ENCODE measurements around the gene GRIN2A. TPM values are rescaled to one million over a fixed set of nuclear protein-coding genes. Genes with fewer than 3 reads are reported as not detected.

The GRIN2A gene
- total and polyA plus RNA-seq, 2 of the 8 experiments (the other 6 are each of a cell fraction or from before 2014, with no cell fraction given), result 0.18 to 1.8 TPM

- H3K79me2 ChIP-seq (ENCODE audit: control insufficient read depth in 1 of 2, insufficient read depth in 2 of 2, low read length in 2 of 2), result no peaks in the 10 kb centered on the region
- CTCF ChIA-PET (ENCODE audit: partially characterized antibody), result interaction anchor here (1.2 kb wide), 1 partner anchor 502 kb away, joined by 3 read pairs; no protein-coding TSS in a partner anchor
- H4K20me1 ChIP-seq (replicated peaks in 1 of 2; ENCODE audit: control insufficient read depth in 1 of 2, insufficient read depth in 2 of 2, low read length in 2 of 2), result no peaks in the 10 kb centered on the region
- H2AFZ ChIP-seq (ENCODE audit: low read length), result no peak overlapping the region
- H3K23ac ChIP-seq (ENCODE audit: insufficient read length), result no peak overlapping the region
- H3K9ac ChIP-seq (replicated peaks in 1 of 4; ENCODE audit: extremely low read depth in 1 of 4, low read depth in 3 of 4, low read length in 3 of 4), result no peak overlapping the region
- DNase-seq (ENCODE audit: low read depth in 1 of 2, low spot score in 2 of 2), result no peak
- no peak for FAIRE-seq
- no peaks in the 10 kb centered on the region for H3K79me1 ChIP-seq (ENCODE audit: low read depth, low read length)
- no peak overlapping the region; the same call in 1 of the 2 replicates for H3K27ac ChIP-seq (ENCODE audit: low read depth, low read length)
- no peak overlapping the region for H3K4me3 ChIP-seq (ENCODE audit: extremely low read depth in 1 of 4, insufficient read depth in 2 of 4, low read depth in 3 of 4, low read length in 4 of 4)
- H3K4me2 ChIP-seq (ENCODE audit: insufficient read depth in 1 of 2, low read depth in 2 of 2, low read length in 2 of 2), result no peak overlapping the region
- no peak overlapping the region for H2AK5ac ChIP-seq (ENCODE audit: low read depth, low read length)
- H3K4ac ChIP-seq (replicated peaks; ENCODE audit: insufficient read length, low read depth, low read length), result no peak overlapping the region
- no peak overlapping the region for H2BK12ac ChIP-seq (ENCODE audit: low read depth, low read length)
- H3K14ac ChIP-seq (ENCODE audit: insufficient read length), result no peak overlapping the region
- no peak overlapping the region for H4K5ac ChIP-seq (ENCODE audit: insufficient read length, low read depth, low read length)
- H2BK15ac ChIP-seq (ENCODE audit: low read length), result no peak overlapping the region
- no peak overlapping the region for H3K18ac ChIP-seq (ENCODE audit: extremely low read depth, low read length)
- H3K27me3 ChIP-seq (replicated peaks in 1 of 4; ENCODE audit: control insufficient read depth in 3 of 4, extremely low read depth in 1 of 4, insufficient read depth in 3 of 4, low read length in 3 of 4), result no peaks in the 10 kb centered on the region
- 92% methylated on average over 4 of the region's 4 CpGs; no CpG with 5 or more reads in 1 of the 2 experiments for WGBS, 2 experiments (ENCODE audit: extremely low coverage in 1 of 2, insufficient coverage in 1 of 2, insufficient read length in 1 of 2, insufficient replicate concordance in 2 of 2, low coverage in 1 of 2, low lambda C conversion rate in 2 of 2, missing lambda C conversion rate in 1 of 2)
- H3K36me3 ChIP-seq (ENCODE audit: control insufficient read depth in 2 of 4, insufficient read depth in 4 of 4, low read length in 3 of 4), result no peaks in the 10 kb centered on the region
- H3K56ac ChIP-seq (replicated peaks; ENCODE audit: insufficient read length, low read depth, low read length), result no peak overlapping the region
- no peak overlapping the region for H2BK120ac ChIP-seq (replicated peaks; ENCODE audit: low read depth, low read length)
- POLR2A ChIA-PET (ENCODE audit: partially characterized antibody), result no interaction called here
- no peak overlapping the region for H2BK20ac ChIP-seq (ENCODE audit: low read length)
- no peak overlapping the region for H2BK5ac ChIP-seq (ENCODE audit: low read depth, low read length)
- H4K91ac ChIP-seq (replicated peaks; ENCODE audit: insufficient read length, low read length), result no peak overlapping the region
- no peaks in the 10 kb centered on the region for H3K23me2 ChIP-seq (ENCODE audit: low read depth, low read length)
- H3K4me1 ChIP-seq (replicated peaks in 1 of 4; ENCODE audit: control insufficient read depth in 3 of 4, insufficient read depth in 4 of 4, low read length in 3 of 4), result no peaks in the 10 kb centered on the region; a peak in 1 of 7 replicates
- H4K8ac ChIP-seq (ENCODE audit: extremely low read depth, insufficient read depth, low read length), result no peak overlapping the region
- no peaks in the 10 kb centered on the region for H3K9me3 ChIP-seq (ENCODE audit: insufficient read depth in 2 of 2, low read depth in 1 of 2, low read length in 1 of 2)
- no peak for TF ChIP-seq CEBPB (IDR thresholded peaks at IDR 0.05; ENCODE audit: low read depth, low read length)
- no peak for TF ChIP-seq EZH2 (IDR thresholded peaks at IDR 0.05; ENCODE audit: low read depth, low read length, severe bottlenecking)
These were observed 31.3 kb downstream of the GRIN2A start for GRCh38 chr16:10150906-10151305.
